RCC 7860 (cell line): ENCODE results near the gene LRRK1.

Source experiments
- DNase-seq: peaks from one replicate; pipeline ENCODE4 v3.0.0-alpha.2; 2015; ENCODE audit warnings: low spot score
- FAIRE-seq: peaks from 2 replicates; lab custom pipeline; 2012; peaks lifted over from hg19 to GRCh38; lab: Jason Lieb, UNC

LRRK1 gene

GRCh38 chr15:100909565-100909964 is 9.6 kb upstream of the LRRK1 start:
- DNase-seq (no peak), FAIRE-seq (no peak)

GRCh38 chr15:100909989-100910955 is 8.9 kb upstream of the LRRK1 start:
- DNase-seq (no peak), FAIRE-seq (no peak)

GRCh38 chr15:100911086-100911485 is 8.1 kb upstream of the LRRK1 start:
- FAIRE-seq (no peak), DNase-seq (no peak)

GRCh38 chr15:100913961-100914360 is 5.2 kb upstream of the LRRK1 start:
- FAIRE-seq: no peak
- DNase-seq: no peak

GRCh38 chr15:100914876-100915275 is 4.3 kb upstream of the LRRK1 start:
- FAIRE-seq (no peak), DNase-seq (no peak)

GRCh38 chr15:100918034-100918689 is 995 bp upstream of the LRRK1 start:
- FAIRE-seq (no peak), DNase-seq (peak; percentile 48)

- FAIRE-seq (no peak), DNase-seq (no peak)
Measured at GRCh38 chr15:100919481-100920405, 586 bp downstream of the LRRK1 start.

GRCh38 chr15:100920516-100921135 is 1.5 kb downstream of the LRRK1 start:
- FAIRE-seq: no peak
- no peak for DNase-seq

- DNase-seq: no peak
- no peak for FAIRE-seq
Measured at GRCh38 chr15:100922192-100923040, 3.3 kb downstream of the LRRK1 start.

- no peak for FAIRE-seq
- DNase-seq: no peak
Measured at GRCh38 chr15:100923076-100923475, 3.9 kb downstream of the LRRK1 start.

- FAIRE-seq: no peak
Measured at GRCh38 chr15:100923902-100924301, 4.7 kb downstream of the LRRK1 start.

GRCh38 chr15:100924436-100924835 is 5.3 kb downstream of the LRRK1 start:
- FAIRE-seq (no peak), DNase-seq (no peak)

More at GRCh38 chr15:100923902-100924301, 4.7 kb downstream of the LRRK1 start:
- no peak for DNase-seq

- FAIRE-seq (no peak), DNase-seq (no peak)
Measured at GRCh38 chr15:100925480-100925879, 6.3 kb downstream of the LRRK1 start.

GRCh38 chr15:100926258-100926657 is 7.1 kb downstream of the LRRK1 start:
- FAIRE-seq (no peak), DNase-seq (no peak)

GRCh38 chr15:100926971-100927756 is 8.0 kb downstream of the LRRK1 start:
- DNase-seq: no peak
- FAIRE-seq: no peak

GRCh38 chr15:100928632-100929280 is 9.6 kb downstream of the LRRK1 start:
- no peak for DNase-seq

GRCh38 chr15:100929641-100930042 is 10.5 kb downstream of the LRRK1 start:
- peak; percentile 59 for DNase-seq
- peak; percentile 5 for FAIRE-seq

More at GRCh38 chr15:100928632-100929280, 9.6 kb downstream of the LRRK1 start:
- FAIRE-seq: no peak

GRCh38 chr15:100930306-100930848 is 11.2 kb downstream of the LRRK1 start:
- DNase-seq (no peak), FAIRE-seq (no peak)
